LNCAP (cell line): Measurements from ENCODE around the gene KCNJ9.

ENCODE experiments used
- CTCF ChIP-seq: fragments of 450-650 bp; IDR thresholded peaks from 2 replicates; pipeline ENCODE4 v1.5.1; 2017; ENCODE audit warnings: mild to moderate bottlenecking

Gene KCNJ9

GRCh38 chr1:160104486-160104885 is 23.1 kb downstream of the KCNJ9 start:
- no peak for TF ChIP-seq CTCF

- no peak for TF ChIP-seq CTCF
Measured at GRCh38 chr1:160105155-160105554, 23.8 kb downstream of the KCNJ9 start.

- TF ChIP-seq CTCF = no peak
Measured at GRCh38 chr1:160107512-160107911, 26.2 kb downstream of the KCNJ9 start.

- peak; percentile 53 for TF ChIP-seq CTCF
Measured at GRCh38 chr1:160108888-160109662, 27.7 kb downstream of the KCNJ9 start.

- TF ChIP-seq CTCF = no peak
Measured at GRCh38 chr1:160109686-160110085, 28.3 kb downstream of the KCNJ9 start.

- no peak for TF ChIP-seq CTCF
Measured at GRCh38 chr1:160112357-160112756, 31.0 kb downstream of the KCNJ9 start.

GRCh38 chr1:160113407-160113806 is 32.1 kb downstream of the KCNJ9 start:
- no peak for TF ChIP-seq CTCF

- TF ChIP-seq CTCF = no peak
Measured at GRCh38 chr1:160114085-160114484, 32.7 kb downstream of the KCNJ9 start.
